ENCODE data around the gene MYH9.
A peak's percentile ranks its signal among the peaks of the same experiment; 100 is the strongest.
"Not testable (repeated sequence)": the region's sequence is repeated elsewhere in the genome, so short reads cannot be mapped to it uniquely, and the experiment has no call there.

MYH9 gene

DNA sequence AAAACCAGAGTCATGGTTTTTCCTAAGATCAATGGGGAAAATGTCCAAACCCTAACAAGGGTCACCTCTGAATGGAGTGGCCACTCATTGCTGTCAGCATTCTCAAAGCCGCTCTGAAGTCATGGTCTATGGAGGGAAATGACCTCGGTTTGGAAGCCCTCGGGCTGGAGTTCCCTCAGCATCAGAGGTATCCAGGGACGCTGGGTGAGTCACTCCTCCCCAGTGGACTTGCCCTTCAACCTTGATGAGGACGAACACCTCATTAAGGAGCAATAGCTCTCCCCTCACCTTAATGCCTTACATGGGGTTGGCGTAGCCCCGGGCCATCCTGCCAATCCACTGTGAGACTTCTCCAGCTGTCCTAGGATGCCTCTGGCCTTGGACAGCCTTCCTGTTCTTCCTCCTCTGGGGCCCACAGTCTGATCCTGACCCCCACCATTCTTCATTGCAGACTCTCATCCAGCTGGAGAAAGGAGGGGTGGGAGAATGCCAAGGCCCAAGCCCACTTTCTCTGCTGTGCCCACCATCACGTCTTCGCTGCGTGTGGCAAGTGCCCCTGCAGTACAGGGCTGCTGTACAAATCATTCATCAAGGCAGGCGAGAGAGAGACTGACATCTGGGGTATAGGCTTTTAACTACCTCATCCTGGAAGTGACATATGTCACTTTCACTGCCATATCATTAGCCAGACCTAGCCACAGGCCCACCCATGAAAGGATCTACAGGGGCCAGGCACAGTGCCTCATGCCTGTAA lies 25.4 kb upstream of the MYH9 start:
- no peak for DNase-seq

DNA sequence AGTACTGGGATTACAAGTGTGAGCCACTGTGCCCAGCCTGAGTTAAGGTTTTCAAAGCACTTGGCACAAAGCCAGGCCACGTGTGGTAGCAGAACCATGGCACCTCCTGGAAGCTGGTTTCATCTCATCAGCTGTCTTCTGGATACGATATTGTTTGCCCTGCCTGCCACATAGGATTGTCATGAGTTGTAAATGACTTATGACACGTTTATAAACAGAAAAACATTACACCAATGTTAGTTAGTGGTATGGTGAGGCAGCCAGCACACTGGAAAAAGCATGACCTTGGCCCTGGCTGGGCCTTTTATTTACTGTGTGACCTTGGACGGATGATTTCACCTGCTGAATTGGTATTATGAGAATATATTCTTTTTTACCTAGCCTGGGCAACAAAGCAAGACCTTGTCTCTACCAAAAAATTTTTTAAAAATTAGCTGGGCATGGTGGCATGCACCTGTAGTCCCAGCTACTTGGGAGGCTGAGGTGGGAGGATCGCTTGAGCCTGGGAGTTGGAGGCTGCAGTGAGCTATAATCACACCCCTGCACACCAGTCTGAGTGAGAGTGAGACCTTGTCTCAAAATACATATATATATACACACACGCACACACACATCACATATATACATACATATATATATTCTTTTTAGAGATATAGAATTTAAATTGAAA lies 24.0 kb upstream of the MYH9 start:
- DNase-seq: no peak

DNA sequence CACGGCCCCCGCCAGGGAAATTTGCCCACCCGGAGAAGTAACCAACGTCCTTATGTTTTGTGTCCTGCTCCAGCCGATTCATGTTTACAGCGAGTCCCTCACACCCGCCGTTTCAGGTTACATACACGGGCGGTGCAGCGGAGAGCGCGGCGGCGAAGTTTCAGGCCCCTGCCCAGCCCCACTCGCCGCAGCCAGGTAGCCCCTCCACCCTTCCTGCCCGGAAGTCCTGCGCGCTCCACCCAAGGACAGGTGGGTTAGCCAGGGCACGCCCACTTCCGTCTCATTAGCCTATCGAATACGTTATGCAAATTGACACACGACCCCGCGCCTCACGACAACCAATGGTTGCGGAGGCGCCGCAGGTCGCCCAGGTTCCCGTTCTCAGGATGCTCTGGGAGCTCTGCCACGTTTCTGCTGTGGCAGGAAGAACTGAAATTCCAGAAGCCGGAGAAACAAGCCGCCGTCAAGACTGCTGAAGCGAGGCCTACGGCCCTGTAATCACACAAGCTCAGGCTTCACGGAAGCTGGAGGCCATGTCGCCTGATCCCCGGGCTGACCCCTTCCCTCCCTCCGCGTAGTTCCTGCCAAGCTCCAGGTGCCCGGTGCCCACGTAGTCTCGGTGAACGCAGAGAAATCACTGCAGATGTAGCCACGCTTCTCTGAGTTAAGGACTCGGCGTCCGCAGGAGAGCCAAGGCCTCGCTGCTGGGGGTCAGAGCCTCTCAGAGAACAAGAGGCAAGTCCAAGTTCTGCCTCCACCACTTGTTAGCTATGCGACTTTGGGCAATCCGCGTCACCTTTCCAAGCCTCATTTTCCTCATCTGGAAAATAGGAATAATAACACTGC lies 22.4 kb upstream of the MYH9 start:
- peak; percentile 99 for DNase-seq

DNA sequence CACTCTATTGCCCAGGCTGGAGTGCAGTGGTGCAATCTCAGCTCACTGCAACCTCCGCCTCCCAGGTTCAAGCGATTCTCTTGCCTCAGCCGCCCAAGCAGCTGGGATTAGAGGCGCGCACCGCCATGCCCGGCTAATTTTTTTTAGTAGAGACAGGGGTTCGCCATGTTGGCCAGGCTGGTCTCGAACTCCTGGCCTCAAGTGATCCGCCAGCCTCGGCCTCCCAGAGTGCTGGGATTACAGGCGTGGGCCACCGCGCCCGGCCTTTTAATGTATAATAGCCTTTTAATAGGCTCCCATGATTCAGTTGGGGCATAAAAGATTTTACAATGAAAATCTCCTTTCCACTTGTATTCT lies 21.8 kb upstream of the MYH9 start:
- DNase-seq: not testable (repeated sequence)

DNA sequence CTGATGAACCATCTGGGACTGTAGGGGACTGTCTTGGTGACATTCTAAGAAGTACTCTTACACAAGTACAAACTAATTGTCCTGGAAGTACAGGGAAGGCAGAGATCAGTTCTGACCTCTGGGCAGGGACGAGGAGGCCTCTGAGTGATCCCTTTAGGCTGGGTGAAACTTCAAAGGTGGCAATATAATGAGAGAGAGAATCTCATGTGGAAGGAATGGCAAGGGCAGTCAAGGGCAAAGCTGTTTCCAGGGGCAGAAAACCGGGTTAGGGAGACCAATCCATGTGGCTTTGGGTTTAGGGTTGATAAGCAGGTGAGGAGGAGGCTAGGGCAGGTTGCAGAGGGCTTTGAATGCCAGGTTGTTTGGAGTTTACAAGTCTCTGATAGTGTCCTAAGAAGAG lies 21.3 kb upstream of the MYH9 start:
- DNase-seq: no peak

DNA sequence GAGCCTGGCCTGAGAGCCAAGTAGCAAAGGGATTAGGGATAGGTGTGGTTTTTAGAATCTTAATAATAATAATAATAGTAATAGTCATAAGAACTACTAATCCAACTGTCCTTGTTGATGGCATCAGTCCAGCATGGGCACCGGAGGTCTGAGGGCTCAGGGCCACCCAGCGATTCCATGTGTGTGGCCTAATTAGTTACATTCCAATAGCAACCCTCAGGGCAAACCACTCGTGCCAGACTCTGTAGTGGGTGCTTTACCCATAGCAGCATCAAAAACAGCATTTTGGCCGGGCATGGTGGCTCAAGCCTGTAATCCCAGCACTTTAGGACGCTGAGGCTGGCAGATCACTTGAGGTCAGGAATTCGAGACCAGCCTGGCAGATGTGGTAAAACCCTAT lies 19.0 kb upstream of the MYH9 start:
- no peak for DNase-seq

DNA sequence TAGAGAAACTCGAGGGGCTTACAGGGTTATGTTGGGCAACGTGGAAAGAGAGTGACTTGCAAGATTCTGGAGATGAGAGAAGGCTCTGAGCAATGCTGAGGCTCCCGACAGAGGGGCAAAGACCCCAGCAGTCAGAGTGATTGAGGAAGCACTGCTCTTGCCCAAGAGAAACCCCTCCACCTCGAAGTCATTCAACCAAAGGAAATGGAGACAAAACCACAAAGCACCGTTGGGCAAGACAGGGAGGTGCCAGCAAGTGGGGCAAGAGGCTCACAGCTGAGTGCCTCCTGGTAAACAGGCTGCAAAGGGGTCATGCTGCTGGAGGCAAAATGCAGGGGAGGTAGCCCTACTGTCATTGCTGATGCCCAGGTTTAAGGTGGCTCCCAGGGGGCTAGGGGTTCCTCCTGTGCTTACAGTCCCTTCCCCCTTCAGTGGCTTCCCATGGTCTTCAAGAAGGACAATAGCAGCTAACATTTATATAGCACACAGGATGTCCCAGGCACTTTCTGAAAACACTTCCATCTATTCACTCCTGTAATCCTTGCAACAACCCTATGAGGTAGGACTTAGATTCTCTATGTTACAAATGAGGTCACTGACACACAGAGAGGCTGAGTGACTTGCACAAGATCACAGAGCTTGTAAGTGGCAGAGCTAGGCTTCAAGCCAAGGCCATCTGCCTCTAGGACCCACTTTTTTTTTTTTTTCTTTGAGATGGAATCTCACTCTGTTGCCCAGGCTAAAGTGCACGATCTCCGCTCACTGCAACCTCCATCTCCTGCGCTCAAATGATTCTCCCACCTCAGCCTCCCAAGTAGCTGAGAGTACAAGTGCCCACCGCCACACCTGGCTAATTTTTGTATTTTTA lies 18.1 kb upstream of the MYH9 start:
- no peak for DNase-seq

DNA sequence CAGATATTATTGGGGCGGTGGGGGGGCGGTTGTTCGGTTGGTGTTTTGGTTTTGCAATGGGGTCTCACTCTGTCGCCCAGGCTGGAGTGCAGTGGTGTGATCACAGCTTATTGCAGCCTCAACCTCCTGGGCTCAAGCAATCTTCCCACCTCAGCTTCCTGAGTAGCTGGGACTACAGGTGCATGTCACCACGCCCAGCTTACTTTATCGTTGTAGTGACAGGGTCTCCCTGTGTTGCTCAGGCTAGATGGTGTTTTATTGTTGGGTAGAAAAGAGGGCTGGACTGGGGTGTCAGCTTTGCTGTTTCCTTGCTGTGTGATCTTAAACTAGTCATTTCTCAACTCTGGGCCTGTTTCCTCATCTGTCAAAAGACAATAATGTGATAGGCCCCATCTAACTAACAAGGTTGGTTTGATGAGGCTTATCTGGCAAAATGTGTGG lies 17.5 kb upstream of the MYH9 start:
- no peak for DNase-seq

DNA sequence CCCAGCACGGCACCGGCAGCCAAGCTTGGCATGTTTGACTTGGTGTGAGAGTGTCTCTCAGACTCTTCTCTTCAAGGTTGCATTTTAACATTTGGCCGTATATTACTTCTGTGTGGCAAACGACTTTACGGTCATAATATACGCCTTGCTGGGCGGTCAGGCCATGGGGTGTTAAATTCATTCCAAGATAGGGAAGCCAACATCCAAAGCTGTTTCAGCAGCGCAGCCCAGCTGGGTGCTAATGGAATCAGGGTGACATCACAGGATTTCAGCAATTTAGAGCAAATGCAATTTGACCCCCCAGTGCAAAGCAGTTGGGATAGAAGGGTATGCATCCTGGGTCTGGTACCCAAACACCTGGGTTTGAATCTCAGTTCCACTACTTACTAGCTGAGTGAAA lies 16.7 kb upstream of the MYH9 start:
- no peak for DNase-seq

DNA sequence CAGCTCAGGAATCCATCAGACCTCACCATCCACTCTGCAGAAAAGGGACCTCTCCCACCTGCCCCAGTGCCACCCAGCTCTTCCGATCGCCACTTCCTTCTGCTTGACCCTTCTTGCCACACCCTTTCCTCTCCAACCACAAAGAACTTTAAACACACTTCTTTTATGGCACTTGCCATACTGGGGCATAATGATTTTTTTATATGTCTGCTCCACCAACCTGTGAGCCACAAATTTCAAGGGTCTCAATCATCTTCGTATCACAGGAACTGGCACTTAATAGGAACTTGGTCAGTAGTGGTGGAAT lies 11.7 kb upstream of the MYH9 start:
- no peak for DNase-seq

DNA sequence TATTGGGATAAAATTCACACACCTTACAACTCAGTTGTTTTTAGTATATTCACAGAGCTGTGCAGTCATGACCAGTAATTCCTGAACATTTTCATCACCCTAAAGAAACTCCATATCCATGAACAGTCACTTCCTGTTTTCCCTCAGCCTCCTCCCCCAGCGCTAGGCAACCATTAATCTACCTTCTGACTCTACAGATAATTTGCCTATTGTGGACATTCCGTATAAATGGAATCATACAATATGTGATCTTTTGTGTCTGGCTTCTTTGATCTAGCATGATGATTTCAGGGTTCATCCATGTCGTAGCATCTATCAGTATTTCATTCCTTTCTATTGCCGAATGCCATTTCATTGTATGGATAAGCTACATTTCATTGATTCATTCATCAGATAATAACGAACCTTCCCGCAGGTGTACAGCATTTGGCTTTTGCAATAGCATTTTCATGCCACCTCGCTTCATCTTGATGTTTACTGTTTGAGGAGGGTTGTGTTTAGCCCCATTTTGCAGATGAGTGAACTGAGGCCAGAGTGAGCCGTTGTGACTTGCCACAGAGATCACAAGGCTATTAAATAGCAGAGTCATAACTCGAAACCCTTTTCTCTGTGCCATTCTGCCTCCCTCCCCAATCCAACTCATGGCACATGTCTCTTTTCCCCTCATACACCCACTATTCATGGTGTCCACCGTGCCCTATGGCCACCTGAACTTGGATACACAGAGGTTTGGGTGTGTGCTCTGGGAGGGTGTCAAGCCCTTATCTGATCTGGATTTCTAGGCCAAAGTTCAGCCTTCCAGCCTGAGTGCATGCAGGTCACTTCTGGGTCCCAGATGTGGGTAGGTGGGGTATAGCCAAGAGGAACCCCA lies 11.1 kb upstream of the MYH9 start:
- DNase-seq: no peak

DNA sequence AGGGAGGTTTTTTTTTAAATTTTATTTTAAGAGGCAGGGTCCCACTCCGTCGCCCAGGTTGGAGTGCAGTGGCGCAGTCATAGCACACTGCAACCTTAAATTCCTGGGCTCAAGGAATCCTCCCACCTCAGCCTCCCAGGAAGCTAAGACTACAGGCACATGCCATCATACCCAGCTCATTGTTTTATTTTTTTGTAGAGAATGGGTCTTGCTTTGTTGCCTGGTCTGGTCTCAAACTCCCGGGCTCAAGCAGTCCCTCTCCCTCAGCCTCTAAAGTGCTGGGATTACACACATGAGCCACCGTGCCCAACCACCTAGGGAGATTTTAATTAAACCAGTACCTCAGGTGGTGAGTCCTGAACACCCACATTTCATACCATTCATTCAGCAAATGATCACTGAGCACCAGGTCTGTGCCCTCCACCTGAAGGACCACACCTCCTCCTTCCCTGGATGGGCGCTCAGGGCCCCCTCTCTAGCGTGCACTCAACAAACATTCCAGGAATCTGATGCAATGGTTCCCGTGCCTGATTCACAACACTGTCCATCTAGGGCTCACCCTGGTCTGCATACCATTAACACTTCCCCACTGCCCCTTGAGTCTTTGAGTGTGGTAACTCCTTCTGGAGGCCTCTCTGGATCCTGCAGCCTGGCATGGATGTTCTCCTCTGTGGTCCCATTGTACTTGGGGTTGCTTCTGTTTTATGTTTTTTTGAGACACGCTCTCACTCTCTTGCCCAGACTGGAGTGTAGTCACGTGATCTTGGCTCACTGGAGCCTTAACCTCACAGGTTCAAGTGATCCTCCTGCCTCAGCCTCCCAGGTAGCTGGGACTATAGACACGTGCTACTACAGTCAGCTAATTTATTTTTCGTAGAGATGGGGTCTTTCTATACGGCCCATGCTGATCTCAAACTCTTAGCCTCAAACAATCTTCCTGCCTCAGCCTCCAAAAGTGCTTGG lies 9.6 kb upstream of the MYH9 start:
- DNase-seq: no peak

DNA sequence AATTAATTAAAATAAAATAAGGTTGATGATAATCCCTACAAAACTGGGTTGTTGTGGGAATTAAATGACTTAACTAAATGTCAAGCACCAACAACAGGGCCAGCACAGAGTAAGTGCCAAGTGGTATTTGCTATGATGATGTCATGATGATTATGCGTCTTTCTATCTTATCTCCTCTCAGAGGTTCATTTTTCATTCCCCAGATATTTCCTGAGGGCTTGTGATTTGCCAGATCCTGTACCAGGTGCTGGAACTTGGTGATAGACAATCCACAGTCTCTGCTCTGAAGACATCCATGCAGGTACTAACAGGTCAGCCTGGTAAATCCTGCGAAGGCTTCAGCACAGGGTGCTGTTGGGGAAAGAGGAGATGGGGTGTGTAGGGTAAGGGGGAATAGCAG lies 8.1 kb upstream of the MYH9 start:
- DNase-seq: no peak

DNA sequence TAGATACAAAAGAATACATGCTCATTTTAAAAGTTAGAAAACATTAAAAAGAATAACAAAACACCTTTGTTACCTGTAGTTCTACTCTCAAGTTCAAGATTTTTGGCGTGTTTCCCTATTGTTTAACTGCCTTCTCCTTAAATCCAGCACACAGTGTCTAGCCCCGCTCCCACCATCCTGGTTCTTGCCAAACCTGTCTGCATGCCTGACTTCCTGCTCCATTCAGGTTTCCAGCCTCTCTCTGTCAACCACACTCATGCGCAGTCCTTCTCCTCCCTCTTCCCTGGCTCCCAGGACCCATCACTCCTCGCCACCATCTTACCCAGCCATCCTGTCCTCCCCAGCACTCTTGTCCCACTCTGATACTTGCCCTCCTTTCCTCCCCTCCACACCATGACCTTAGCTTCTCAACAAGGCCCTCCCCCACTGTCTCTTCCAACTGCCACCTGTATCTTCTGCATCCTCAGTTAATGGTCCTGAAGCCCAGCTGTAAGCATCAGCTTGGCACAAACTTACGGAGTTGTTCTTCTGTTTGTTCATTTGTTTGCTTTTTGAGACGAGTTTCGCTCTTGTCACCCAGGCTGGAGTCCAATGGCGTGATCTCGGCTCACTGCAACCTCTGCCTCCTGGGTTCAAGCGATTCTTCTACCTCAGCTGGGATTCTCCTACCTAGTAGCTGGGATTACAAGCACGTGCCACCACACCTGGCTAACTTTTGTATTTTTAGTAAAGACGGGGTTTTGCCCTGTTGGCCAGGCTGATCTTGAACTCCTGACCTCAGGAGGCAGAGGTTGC lies 7.5 kb upstream of the MYH9 start:
- DNase-seq: no peak

DNA sequence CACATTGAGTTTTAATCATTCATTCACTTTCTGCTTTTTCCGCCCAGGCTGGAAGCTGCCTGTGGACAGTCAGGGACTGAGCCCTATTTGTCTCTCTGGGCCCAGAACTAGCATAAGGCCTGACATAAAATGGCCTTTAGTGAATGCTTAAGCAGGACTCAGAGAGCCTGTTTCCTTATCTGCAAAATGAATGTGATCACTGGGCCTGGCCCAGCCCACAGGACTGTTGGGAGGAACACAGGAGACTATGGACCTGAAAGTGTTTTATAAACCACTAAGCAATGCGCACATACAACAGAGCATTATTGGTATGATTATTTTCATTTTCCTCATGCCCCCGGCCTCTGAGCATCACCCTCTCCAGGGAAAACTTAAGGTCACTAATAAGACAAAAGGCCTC lies 3.9 kb upstream of the MYH9 start:
- no peak for DNase-seq

DNA sequence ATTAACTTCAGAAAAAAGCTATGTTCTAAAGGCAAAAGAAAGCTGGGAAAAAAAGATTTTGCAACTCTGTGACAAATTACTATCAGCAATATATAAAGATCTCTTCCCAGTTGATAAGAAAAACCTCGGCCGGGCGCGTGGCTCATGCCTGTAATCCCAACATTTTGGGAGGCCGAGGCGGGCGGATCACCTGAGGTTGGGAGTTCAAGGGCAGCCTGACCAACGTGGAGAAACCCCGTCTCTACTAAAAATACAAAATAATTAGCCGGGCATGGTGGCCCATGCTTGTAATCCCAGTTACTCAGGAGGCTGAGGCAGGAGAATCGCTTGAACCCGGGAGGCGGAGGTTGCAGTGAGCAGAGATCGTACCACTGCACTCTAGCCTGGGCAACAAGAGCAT lies 1.4 kb upstream of the MYH9 start:
- not testable (repeated sequence) for DNase-seq

DNA sequence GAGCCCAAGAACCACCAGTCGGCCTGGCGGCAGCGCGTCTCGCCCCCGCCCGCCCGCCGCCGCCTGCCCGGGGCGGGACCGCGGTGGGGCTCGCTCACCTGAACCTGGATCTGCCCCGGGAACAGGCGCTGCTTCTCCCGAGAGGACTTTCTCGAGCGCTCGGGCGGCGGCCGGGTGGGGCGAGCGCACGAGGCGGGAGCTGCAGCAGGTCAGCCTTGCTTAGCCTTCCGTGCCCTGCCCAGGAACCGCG lies 133 bp downstream of the MYH9 start:
- DNase-seq: no peak

DNA sequence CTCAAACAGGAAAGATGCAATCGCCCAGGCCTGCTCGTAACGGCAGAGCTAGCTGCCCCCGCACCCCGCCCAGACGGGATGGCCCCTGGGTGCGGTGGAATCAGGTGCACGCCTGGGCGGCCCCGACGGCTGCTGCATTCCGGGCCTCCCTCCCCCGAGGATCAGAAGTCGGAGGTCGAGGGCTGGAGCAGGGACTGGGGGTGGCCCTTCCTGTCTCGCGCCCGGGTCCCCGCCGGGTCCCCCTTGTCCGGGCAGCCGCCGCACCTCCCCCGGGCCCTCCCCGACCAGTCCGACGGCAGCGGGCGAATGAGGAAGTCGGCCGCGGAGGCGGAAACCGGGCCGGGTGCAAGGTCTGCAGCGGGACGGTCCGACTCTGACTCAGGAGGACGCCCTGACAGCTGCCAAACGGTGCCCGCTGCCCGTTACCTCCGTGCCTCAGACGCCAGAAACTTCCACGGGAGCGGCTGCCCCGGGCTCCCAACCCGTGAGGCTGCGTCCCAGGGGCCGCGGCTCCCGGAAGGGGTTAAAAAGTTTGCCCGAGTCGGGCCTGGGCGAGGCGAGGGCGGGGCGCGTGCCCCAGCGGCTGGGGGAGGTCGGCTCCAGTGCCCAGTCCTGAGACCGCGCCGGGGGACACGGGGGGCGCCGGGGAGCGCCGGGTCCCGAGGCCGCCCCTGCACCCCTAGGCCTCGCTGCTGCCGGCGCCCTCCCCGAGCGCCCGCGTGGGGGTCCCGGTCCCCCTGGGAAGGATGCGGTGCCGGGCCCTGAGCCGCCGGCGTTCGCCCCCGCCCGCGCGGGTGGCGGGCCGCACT lies 663 bp downstream of the MYH9 start:
- no peak for DNase-seq

DNA sequence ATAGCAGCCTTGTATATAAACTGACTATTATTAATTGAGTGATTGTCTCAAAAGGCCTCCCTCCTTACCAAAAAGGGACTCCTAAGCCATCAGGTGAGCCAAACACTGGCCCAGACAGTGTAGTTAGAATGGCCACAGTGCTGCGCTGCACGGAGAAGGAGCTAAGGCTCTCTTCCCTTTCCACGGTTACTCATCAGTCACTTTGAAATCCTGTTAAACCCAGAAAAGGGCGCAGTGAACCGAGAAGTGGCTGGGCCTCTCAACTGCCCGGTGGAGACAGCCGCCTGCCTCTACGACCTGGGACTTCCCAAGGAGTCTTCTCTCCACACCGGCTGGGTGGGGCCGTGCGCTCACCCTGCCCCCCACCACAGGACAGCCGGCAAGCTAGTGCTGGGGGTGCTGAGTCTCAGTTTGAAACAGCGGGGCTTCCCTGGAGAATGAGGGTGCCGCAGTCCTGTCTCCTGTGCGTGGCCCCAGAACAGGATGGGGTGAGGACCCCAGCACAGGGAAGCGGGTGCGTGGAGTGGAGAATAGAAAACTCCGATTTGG lies 1.3 kb downstream of the MYH9 start:
- no peak for DNase-seq
